ENCODE results near the gene CEBPG.

The CEBPG gene

DNA sequence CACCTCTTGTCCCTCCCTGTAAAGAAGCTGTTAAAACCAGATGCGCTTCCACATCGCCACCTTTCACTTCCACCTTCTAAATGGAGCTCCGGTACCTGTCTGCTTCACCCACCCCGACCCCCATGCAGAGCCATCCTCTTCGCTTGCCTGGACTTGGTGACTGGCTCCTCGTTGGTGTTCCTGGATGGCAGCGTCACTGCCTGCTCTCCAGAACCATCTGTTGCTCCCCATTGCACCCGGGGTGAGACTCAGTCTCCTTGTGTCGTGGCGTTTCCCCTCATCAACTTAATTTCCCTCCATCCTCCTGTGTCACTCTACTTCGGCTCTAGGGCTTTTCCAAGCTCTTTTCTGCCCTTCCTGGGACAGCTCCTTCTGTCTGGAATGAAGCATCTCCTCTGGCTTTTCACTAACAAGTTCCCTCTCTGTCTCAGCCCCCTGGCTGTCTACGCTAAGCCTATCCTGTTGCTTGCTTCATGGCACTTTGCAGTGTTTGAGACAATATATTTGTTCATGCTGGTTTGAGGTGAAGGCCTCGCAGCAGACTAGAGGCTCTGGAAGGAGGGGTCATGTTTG lies 10.3 kb downstream of the CEBPG start:
- DNase-seq: no peak

DNA sequence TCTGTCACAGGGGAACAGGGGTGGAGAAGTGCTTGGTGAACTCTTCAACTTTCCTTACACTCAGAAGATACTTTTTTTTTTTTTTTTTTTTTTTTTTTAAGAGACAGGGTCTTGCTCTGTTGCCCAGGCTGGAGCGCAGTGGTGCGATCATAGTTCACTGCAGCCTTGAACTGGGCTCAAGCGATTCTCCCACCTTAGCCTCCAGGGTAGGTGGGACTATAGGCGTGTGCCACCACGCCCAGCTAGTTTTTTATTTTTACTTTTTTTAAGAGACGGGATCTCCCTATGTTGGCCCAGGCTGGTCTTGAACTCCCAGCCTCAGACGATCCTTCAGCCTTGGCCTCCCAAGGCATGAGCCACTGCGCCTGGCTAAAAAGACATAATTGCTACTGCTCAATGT lies 11.5 kb downstream of the CEBPG start:
- no peak for DNase-seq

DNA sequence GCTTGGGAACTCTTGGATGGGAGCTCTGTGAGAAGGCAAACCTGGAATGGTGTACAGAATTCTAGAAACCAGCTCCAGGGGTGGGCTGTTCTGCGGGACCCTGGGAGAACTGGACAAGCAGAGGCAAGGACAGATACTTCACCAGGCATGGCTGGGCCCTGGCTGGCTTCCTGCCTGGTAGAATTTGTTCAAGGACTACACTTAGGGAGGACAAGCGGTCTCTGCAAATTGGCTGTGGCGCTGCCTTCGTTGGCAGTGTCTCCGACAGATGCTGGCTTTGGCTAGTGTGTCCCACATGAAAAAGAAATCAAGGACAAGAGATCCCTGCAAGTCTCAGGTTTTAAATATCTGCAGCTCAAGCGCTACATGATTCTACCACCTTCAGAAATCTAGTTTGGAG lies 12.4 kb downstream of the CEBPG start:
- DNase-seq: no peak

DNA sequence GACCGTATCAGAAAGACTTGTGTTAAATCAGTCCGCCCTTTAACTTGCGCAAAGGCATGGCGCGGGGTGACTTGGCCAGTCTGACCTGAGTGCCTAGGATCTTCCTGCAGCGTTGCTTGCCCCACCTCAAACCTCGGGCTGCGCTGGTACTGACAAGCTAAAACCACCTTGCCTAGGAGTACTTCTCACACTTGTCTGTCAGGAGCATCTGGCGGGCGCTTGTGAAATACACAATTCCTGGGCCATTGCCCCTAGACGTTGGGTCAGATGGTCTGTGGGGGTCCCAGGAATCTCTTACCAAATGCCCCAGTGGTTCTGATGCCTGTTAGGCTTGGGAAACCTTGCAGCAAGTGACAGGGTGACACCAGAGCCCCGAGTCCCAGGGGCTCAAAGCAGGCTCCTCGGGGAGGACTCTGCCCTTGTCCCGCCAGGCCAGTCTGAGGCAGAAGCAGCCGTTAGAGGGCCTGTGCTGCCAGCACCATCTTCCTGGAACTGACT lies 12.9 kb downstream of the CEBPG start:
- peak; percentile 19 for DNase-seq

DNA sequence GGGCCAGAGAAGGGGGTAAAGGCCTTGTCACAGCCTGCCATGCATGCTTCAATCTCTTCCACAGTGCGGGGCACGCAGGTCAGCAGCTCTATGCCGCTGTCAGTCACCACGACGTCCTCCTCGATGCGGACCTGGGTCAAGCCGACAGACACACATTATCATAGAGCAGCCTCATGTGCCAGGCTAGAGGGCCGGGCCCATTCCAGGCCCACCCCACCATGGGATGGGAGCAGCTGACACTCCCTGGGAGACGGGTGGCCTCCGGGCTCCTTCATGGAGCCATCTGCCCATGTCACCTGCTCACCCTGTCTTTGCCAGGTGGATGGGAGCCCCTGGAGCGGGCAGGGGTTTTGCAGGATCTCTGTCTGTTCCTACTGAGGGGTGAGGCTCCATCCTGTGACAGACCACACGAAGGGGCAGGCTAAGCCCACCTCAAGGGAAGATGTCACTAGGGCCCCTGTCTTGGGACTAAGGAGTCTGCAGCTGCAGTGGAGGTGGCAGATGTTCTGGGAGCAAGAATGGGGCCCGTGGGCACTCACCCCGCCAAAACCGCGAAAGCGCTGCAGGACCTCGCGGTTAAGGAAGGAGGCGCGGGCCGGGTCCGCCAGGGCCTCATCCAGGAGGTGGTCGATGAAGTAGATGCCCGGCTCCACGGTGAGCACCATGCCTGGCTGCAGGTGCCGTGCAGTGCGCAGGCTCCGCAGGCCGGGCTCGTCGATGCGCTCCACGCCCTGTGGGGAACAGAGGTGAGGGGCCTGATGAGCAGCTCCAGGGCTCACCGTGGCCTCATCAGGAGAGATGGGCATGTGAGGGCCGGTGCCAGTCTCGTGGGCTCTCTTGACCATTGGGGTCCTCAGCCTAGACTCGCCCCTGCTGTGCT lies 14.1 kb downstream of the CEBPG start:
- DNase-seq: no peak

DNA sequence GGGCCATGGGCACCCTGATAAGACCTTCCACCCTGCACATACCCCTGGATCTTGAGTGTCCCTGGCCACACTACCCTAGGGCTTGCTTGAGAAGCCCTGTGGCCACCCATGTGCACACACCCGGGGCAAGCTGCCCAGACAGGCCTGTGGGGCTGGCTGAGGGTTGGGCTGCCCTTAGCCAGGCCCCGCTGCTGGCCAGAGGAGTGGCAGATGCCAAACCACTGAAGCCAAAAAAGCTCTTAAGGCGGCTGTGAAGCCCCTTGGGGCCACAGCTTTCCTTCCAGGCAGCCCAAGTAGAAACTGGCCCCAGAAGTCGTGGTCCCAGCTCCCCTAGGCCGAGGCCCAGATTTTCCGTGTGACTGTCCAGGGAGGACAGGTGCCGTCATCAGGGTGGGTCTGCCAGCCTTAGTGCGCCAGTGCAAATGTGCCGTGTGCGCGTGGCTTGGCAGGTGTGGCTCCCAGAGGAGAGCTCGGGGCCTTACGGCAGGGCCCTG lies 14.8 kb downstream of the CEBPG start:
- no peak for DNase-seq

DNA sequence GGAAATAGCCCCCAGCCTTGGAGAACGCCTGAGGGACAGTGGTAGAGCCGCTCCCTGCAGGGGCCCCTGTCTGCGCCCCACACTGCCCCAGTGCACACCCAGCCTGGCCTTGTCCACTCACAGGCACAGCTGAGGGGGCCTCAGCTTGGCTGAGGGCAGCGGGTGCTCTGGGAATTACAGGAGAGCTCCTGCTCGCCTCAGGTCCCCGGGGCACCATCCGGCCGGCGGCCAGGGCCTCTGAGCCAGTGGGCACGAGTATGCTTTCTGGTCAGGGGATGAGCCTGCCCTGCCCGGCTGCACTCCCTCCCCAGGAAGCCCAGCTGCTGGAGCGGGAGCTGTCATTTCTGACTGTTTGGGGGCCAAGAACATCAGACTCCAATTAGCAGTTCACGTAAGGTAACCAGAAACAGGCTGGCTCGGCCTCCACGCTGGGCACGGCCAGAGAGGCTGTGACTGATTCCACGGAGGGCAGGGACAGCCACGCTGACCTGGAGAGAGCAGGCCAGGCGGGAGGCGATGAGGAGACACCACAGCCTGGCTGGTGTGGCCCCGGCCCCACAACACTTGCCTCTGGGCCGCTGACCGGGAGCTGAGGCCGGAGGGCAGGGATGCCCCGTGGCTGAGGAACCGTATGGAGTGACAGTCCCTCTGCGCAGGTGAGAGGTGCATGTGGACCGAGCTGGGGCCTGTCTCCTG lies 15.4 kb downstream of the CEBPG start:
- no peak for DNase-seq

DNA sequence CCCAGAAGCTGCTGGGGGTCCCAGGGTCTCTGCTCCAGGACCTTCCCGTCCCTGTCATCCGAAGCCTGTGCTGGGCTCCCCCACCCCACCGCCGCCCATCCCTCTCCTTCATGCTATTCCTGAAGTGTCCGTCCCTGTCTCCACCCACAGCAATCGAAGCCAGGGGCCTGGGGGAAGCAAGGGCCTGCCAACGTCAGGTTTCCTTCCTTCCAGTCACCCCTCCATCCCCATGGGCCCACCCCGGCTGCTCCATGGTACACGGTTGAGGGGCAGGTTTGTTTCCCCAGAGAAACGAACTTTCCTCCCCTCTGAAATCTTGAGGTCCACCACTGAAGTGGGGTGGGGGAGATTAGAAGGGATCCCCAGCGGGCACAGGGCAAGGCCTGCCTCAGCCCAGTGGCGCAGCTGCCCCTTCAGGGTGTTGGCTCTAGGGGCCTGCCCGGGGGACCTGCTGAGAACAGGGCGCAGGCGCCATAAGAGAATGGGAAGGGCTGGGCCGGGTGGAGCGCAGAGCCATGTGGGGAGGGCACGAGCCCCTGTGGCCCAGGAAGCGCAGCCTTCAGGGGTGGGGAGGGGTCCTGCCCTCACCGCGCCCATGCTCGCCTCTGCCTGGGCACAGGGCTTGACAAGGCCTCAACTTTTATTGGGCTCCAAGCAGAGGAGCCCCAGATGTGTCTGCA lies 16.1 kb downstream of the CEBPG start:
- no peak for DNase-seq

DNA sequence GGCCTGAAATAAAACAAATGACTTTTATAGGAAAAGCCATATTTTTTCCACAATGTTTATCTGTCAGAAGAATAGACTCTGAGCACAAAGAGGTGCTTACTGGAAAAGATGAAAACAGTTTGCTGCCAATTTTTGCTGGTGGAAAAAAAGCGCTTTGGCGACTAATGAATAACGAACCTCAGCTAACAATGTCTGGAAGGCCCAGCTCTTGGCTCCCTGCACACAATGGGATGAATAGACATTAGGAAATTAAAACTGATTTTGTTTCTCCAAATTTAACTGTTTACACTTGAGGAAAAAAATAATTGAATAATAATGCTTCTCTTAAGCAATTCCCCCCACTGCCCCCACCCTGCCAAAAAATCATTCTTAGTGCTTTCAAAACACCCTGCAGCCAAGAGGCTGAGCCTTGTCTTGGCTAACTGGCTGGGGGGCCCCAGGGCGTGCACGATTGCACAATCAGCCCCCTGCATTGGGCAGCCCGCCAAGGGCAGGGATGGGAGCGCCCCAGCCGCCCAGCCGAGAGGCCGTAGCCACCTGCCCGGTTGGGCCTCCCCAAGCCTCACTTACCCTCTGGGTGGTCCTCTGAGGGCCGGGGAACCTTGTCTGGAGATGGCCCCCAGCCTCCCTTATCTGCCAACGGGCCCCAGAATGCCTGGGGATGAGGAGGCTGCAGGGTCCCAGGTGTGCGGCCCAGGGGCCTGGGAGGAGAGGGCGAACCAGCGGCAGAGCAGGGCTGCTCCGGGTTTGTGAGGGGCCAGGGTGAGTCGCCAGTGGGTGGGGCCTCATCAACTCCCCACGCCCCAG lies 16.8 kb downstream of the CEBPG start:
- DNase-seq: peak; percentile 45

DNA sequence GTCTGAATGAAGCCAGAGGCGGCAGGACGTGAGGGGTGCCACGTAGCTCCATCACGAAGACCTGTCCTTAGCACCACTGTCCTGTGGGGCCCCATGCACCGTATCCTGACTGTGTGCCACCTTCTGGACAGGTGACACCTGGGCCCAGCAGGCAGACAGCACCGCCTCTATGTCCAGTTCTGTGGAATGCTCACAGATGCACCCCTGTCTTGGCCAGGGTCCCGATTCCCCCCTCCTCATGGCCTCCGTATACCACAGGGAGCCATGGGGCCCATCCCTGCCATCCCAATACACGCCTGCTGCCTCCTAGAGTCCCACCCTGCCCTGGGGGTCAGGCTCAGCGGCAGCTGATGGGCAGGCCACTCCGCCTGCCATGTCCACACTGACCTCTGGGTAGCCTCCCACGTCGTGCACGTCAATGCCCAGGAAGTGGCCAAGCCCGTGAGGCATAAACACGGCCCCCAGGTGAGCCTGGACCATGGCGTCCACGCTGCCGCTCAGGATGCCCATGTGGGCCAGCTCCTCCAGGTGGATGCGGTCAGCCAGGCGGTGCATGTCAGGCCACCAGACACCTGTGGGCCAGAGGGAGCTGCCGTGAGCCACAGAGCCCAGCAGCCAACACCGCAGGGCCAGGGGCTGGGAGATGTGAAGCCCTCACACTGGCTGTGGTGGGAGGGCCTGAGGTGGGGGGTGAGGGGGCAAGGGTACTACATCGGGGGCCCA lies 17.6 kb downstream of the CEBPG start:
- no peak for DNase-seq

DNA sequence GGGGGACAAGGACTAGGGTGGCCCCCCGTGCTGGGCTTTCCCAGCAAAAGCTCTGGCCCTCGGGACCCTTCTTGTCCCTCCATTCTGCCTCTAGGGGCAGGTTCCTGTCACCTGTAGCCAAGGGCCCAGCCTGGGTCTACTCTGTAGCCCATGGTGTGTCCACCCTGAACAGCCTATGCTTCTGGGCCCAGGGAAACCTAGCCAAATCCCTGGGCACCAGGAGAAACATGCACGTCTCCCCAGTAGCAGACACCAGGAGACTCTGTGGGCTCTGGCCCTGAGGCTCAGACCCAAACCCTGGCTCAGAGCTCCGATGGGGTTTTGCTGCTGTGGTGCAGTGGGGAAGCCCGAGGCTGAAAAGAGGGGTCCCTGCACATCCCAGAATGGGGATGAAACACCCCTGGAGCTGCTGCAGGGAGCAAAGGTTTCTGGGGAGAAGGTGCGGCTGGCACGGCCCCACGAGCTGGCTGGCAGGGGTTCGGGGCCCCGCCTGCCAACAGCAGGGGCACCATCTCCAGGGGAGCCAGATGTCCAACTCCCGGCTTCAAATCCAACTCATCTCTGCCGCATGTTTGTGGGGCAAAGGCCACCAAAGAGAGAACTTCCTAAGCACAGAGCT lies 18.2 kb downstream of the CEBPG start:
- no peak for DNase-seq

DNA sequence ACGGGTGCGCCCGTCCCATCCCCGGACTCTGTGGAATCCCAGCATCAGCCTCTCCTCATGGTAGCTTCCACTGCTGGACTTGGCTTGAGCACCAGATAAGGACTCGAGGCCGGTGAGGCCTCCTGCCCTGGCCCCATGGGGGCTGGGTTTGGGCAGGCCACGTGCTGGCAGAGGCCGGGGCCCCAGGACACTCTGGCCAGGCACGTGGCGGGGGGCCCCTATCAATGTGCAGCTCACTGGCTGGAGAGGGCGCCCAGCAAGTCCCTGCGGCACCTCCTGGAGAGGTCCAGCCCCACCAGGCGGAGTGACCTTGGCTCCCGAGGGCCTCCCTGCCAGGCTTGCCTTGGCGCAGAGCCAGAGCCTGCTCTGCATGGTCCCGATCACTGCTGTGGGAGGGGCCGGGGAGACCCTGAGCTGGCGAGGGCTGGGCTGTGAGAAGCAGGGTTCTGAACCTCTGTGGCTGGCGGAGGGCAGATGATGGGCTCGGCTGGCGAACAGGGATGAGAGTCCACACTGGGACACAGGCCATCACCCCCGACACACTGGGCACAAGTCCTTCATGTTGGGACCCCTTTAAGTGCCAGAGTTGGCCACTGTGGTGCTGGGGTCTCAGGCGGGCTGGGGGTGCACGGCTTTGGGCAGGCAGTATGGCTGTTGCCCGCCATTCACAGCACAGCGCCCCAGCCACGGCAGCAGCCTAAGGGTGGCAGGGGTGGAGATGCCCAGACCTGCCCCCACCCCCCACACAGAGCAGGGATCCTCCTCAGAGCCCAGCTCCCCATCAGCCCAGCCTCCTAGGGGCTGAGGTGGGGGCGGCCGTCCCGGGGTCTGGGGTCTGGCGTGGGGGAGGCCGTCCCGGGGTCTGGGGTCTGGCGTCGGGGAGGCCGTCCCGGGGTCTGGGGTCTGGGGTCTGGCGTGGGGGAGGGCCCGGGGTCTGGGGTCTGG lies 19.1 kb downstream of the CEBPG start:
- DNase-seq: no peak

DNA sequence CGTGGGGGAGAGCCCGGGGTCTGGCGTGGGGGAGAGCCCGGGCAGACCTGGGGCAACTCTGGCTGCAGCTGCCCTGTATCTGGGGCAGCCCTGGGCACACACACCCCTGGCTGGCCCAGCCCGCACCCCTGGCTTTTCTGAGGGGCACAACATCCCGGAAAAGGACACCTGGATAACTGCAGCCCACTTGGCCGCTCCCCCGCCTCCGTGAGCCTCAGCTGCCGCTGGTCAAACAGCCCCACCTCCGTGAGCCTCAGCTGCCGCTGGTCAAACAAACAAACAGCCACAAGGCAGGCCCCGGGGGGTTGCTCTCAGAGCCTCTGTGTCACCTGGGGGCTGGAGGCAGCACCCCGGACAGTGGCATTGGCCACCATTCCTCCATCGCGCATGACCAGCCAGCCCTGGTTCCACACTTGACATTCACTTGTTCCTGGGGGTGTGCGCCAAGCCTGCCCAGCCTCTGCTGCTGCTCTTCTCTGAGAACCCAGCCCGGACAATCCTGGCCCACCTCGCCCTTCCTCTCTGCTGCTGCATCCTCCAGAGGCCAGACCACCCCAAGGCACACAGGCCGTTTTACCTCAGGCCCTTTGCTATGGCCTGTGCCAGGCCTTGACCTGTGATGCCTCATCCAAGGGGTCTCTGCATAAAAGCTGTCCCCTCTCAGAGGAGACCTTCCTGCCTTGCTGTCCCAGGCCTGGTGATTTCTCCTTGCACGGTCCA lies 19.9 kb downstream of the CEBPG start:
- no peak for DNase-seq

DNA sequence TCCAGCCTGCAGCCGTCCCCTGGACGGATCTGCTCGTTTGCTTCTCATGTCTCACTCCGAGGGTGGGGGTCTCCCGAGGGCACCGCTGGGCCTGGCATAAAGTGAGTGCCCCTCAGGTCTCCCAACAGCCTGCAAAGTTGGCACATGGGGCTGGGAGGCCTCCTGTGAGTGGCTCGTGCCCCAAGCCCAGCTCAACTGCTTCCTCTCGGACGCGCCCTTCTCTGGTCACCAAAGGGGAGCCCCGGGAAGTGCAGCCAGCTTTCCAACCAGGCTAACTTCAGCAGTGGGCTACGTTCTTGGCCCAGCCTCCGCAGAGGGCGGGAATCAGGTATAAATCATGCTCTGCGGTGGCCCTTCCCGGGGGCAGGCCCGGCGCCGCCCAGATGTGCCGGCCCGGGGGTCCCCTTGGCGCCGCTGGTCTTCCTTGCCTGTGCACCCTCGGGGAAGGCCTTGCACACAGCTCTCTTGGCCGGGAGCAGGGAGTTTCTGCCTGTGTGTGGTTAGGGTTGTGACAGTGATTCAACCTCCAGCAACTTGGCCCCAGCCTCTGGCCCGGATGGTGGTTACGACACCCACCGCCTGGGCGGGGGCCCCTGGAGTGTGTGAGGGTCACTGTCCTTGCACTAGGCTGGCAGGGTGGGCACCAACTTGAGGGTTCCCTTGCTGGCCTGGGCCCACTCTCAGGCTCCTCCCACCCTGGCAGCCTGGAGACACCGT lies 20.7 kb downstream of the CEBPG start:
- peak; percentile 26 for DNase-seq

DNA sequence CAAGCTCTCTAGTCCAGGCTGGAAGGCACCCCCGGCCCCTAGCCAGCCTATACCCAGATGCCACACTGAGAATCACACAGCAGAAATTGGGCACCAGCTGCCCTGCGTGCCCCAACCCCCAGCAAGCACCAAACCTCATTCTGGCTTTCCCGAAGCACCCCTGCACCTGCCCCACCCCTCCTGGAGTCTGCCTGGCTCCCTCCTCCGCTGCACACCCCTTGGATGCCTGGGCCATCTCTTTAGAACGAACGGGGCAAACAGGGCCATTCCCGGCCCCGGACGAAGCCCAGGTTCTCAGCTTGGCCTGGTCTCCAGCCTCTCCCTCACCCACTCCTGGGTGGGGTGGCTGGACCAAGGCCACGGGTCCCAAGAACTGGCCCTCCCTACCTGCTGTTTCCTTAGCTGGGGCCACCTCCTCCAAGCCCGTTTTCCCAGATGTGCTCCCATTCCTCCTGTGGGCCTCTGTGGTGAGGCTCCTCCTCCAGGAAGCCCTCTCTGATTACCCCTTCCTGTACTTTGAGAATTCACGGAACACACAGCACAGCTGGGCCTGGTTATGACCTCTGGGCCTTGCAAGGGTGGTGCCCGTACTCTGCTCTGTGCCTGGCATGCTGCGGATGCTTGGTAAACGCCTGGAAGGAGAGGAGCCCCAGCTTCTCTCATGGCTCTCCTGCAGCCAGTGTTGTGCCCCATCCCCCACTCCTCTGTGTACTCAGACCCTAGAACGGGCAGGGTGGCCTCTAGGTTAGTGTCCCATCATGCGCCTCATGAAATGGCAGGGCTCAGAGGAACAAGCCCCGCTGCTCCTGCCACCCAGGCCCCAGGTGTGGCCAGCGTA lies 21.4 kb downstream of the CEBPG start:
- no peak for DNase-seq

DNA sequence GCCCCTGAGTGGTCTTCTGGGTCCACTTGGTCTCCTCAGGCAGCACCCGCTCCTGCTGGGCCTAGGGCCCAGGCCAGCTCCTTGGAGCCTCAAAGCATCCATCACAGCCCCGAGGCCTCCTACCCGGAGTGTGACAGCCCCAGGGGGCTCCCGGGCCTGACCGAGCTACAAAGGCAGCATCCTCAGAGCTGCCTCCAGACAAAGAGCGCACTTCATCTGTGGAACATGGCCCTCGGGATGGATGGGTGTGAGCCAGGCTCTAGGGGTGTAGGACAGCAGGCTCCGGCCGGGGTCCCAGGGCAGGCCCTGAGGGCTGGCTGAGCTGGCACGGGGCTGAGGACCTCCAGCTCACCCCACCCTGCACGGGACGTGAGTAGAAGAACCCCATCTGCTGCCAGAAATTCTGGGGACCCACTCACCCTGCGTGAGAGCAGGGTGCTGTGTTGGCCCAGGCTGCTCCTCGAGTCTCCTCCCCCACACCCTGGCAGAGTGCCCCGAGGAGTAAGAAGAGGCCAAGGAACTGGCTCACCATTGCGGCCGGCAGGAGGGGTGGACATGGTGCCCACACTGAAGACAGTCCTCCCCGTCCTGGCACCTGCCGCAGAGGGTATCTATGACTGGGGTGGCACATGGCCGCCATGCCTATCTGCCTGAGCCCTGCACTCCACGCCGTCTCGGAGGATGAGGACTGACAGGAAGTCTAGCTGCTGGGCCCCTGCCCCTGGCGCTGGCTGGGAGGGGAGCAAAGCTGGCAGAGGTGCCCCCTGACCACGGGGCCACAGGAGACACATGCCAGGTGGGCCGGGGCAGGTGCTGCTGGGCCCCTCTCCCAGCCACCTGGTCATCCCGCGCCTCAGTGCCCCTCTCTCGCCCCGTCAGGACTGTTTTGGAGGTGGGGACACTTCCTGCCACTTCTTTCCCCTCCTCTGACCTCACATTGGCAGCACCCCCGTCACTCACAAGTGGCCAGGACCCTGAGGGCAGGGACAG lies 22.3 kb downstream of the CEBPG start:
- DNase-seq: no peak
